Heart left ventricle (tissue), 13 donors: ENCODE results near the gene FOXO6.

ENCODE experiments used
- CTCF ChIP-seq, 12 donors: fragments of 200-600 bp; sonication (generic) in 4 of 12; IDR thresholded peaks; one replicate each; pipeline versions ENCODE4 v1.5.0 to v1.8.0; 2018 to 2022; ENCODE audit warnings: antibody characterized with exemption in 12 of 12, mild to moderate bottlenecking in 5 of 12
- POLR2A ChIP-seq, 2 donors: fragments of 450-650 bp; IDR thresholded peaks; one replicate each; pipeline ENCODE4 v1.6.1; 2017; ENCODE audit warnings: antibody characterized with exemption in 2 of 2, mild to moderate bottlenecking in 2 of 2, moderate library complexity in 2 of 2
- donor health status: ischemic (EF 13 %, LVEDD 7.1; RV severe dilation, severe dysfunction).
- donor health status: DM: no; HTN: yes; CAD: no.
- donor health status: DM: no; HTN: no; CAD: no.
- donor health status: ischemic (EF 25% LVEDD 6.9; RV normal size, moderate dysfunction).
- donor health status: ischemic (EF 25% LVEDD 5.7; RV mildly dilated, moderate dysfunction).
- donor health status: ischemic (EF 35%, LVEDD 5.7; RV mildly dilated, moderate dysfunction).
- donor health status: nonischemic (EF 11% LVEDD 7.7; RV severe dilation, severe dysfunction).
- donor health status: DM: yes; HTN: yes; CAD: no.
- donor health status: PGD.
- donor health status: ischemic (EF 29% LVEDD 5.4; RV normal size, mild dysfunction).
- donor health status: nonischemic (EF 23%, LVEDD 6.1; RV moderate dilation, normal function).

DNA sequence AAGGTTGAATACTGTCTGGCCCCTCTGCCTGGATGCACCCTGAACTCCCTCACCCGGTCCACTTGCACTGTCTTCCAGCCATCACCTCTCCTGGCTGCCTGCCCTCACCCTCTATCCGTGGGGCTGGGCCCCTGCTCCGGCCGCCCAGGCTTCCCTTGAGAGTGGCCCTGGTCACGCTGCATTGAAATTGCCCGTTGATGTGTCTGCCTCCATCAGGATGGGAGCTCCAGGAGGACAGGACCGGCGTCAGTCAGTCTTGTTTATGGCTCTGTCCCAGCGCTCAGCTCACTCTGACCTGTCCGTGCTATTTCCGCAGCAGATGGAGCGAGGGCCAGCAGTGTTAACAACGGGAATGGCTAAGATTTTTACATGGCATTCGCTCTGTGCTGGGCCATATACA, 34.9 kb downstream of the FOXO6 start:
- TF ChIP-seq CTCF (IDR thresholded peaks at IDR 0.05) = no peak
- TF ChIP-seq POLR2A (IDR thresholded peaks at IDR 0.05) = no peak
